Measurements from ENCODE around the gene PRPSAP1.

DNA sequence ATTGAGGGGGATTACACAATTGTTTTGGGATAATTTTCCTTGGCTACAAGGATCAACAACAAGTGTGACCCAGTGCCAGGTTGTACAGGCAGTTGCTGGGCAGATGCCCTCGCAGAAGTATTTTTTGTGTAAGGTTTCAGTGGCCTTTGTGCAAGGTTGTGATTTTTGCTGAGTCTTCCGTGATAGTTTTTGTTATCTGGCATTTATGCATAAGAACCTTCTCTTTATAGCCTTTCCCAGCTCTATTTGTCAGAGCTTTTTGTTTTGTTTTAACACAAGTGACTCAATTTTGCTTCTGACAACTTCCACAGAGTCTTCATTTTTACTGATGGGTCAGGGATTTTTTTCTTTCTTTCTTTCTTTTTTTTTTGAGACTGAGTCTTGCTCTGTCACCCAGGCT is 6.7 kb upstream of the PRPSAP1 start:
- TF ChIP-seq CTCF (IDR thresholded peaks at IDR 0.05; ENCODE audit: control extremely low read depth in 1 of 3, insufficient read depth in 1 of 3, low read depth in 1 of 3, low read length in 3 of 3) (no peak), SP1 (IDR thresholded peaks at IDR 0.05; ENCODE audit: low read depth, low read length) (no peak), BACH1 (IDR thresholded peaks at IDR 0.05; ENCODE audit: low read length) (no peak), CEBPB (IDR thresholded peaks at IDR 0.05; ENCODE audit: low read depth, low read length) (no peak), GABPA (IDR thresholded peaks at IDR 0.05; ENCODE audit: borderline replicate concordance, insufficient read depth, low read length) (no peak), KDM1A (IDR thresholded peaks at IDR 0.05; ENCODE audit: borderline replicate concordance, low read length) (no peak), EGR1 (IDR thresholded peaks at IDR 0.05; ENCODE audit: borderline replicate concordance, low read depth, low read length) (no peak), POLR2A (IDR thresholded peaks at IDR 0.05; ENCODE audit: control extremely low read depth in 1 of 2, low read depth in 2 of 2, low read length in 2 of 2) (no peak), EP300 (IDR thresholded peaks at IDR 0.05; ENCODE audit: borderline replicate concordance in 1 of 2, low read depth in 2 of 2, low read length in 2 of 2) (no peak), HDAC2 (IDR thresholded peaks at IDR 0.05; ENCODE audit: borderline replicate concordance in 1 of 2, low read depth in 2 of 2, low read length in 2 of 2) (no peak), SRF (IDR thresholded peaks at IDR 0.05; ENCODE audit: low read depth, low read length) (no peak), RBBP5 (IDR thresholded peaks at IDR 0.05; ENCODE audit: borderline replicate concordance, low read depth, low read length) (no peak)
